ENCODE results near the gene KCNQ5.

- TF ChIP-seq CTCF (IDR thresholded peaks at IDR 0.05; ENCODE audit: low read depth, low read length), result no peak
- no peak for TF ChIP-seq EZH2phosphoT487 (IDR thresholded peaks at IDR 0.05; ENCODE audit: low read depth)
Observed at GRCh38 chr6:72579865-72580264, 42.0 kb upstream of the KCNQ5 start.
